B cell (primary cell): ENCODE results near the gene RABGAP1L. TPM values are rescaled to one million over a fixed set of nuclear protein-coding genes. Genes with fewer than 3 reads are reported as not detected.
A peak's percentile ranks its signal among the peaks of the same experiment; 100 is the strongest.

ENCODE experiments used
- ATAC-seq: fragments of 200-7000 bp; cut with Tn5 transposase; one replicate; pipeline ENCODE4 v1.10.0; 2021; ENCODE audit warnings: low read depth, mild to moderate bottlenecking, moderate number of reproducible peaks, moderate library complexity
- CTCF ChIA-PET: fragments of 350-600 bp; sonication (Branson Sonifier 250); formaldehyde crosslinking; loops from one replicate; lab custom pipeline; 2021; ENCODE audit warnings: antibody characterized with exemption, inconsistent platforms; lab: Charles Lee
- POLR2A ChIA-PET: fragments of 350-600 bp; sonication (Branson Sonifier 250); formaldehyde crosslinking; loops from one replicate; lab custom pipeline; 2021; ENCODE audit warnings: antibody characterized with exemption; lab: Charles Lee
- DNase-seq: peaks from one replicate; pipeline ENCODE4 v3.0.0; 2013
- H2AFZ ChIP-seq: 2 replicates; pipeline ENCODE4 v1.6.1; 2012; ENCODE audit warnings: mild to moderate bottlenecking, low read depth, low read length; ENCODE audit not compliant: insufficient read depth, poor library complexity, severe bottlenecking
- H3K27ac ChIP-seq, 2 donors: 1 replicate in 1 of 2; 2 replicates in 1 of 2; pipeline ENCODE4 v1.5.1; 2012 to 2013; ENCODE audit warnings: low read length in 2 of 2, mild to moderate bottlenecking in 2 of 2, moderate library complexity in 1 of 2
- H3K27me3 ChIP-seq, 4 experiments: fragments of 200-600 bp in 1 of 4; sonication (generic) in 1 of 4; replicated peaks in 1 of 4; 1 replicate in 2 of 4; 2 replicates in 2 of 4; pipeline versions ENCODE4 v1.6.1 to v1.7.0; 2013 to 2016; ENCODE audit warnings: low read length in 3 of 4, mild to moderate bottlenecking in 2 of 4, mixed read lengths in 1 of 4, moderate library complexity in 1 of 4; ENCODE audit not compliant: insufficient read depth in 4 of 4, control insufficient read depth in 3 of 4; ENCODE audit errors: control extremely low read depth in 1 of 4
- H3K36me3 ChIP-seq, 2 experiments: replicated peaks in 1 of 2; 1 replicate in 1 of 2; 2 replicates in 1 of 2; pipeline versions ENCODE4 v1.6.1 to v1.7.1; 2013; ENCODE audit warnings: low read length in 1 of 2; ENCODE audit not compliant: insufficient read depth in 2 of 2, control insufficient read depth in 1 of 2; ENCODE audit errors: control extremely low read depth in 1 of 2, extremely low read depth in 1 of 2
- H3K4me1 ChIP-seq, 2 donors: fragments of 200-600 bp in 1 of 2; sonication (generic) in 1 of 2; 1 replicate in 1 of 2; 2 replicates in 1 of 2; pipeline versions ENCODE4 v1.5.1 to v1.6.1; 2013 to 2017; ENCODE audit warnings: low read length in 2 of 2; ENCODE audit not compliant: control insufficient read depth in 2 of 2, insufficient read depth in 2 of 2
- H3K4me2 ChIP-seq: replicated peaks from 2 replicates; pipeline ENCODE3; 2012; ENCODE audit warnings: mild to moderate bottlenecking, low read depth, low read length; ENCODE audit not compliant: poor library complexity, severe bottlenecking
- H3K4me3 ChIP-seq, 5 experiments: fragments of 200-600 bp in 1 of 5; sonication (generic) in 1 of 5; 1 replicate in 3 of 5; 2 replicates in 2 of 5; pipeline versions ENCODE4 v1.5.1 to v1.7.0; 2011 to 2016; ENCODE audit warnings: low read length in 4 of 5, mild to moderate bottlenecking in 4 of 5, low read depth in 2 of 5, control low read depth in 1 of 5, moderate library complexity in 1 of 5; ENCODE audit not compliant: insufficient read depth in 1 of 5; ENCODE audit errors: control extremely low read depth in 1 of 5, extremely low read depth in 1 of 5
- H3K79me2 ChIP-seq: fragments of 200-600 bp; sonication (generic); one replicate; pipeline ENCODE4 v1.6.0; 2016; ENCODE audit warnings: low read length; ENCODE audit not compliant: control insufficient read depth, insufficient read depth
- H3K9ac ChIP-seq: fragments of 200-600 bp; sonication (generic); 2 replicates; pipeline ENCODE4 v1.6.1; 2017; ENCODE audit warnings: mild to moderate bottlenecking, low read length, moderate library complexity
- H3K9me3 ChIP-seq, 3 donors: one replicate each; pipeline versions ENCODE4 v1.6.1 to v1.7.1; 2013; ENCODE audit warnings: low read length in 2 of 3; ENCODE audit not compliant: control insufficient read depth in 2 of 3, insufficient read depth in 1 of 3; ENCODE audit errors: control extremely low read depth in 1 of 3
- H4K20me1 ChIP-seq: 2 replicates; pipeline ENCODE4 v1.6.0; 2012; ENCODE audit warnings: mild to moderate bottlenecking, low read length; ENCODE audit not compliant: insufficient read depth, control insufficient read depth, poor library complexity, severe bottlenecking
- H3K27ac Mint-ChIP-seq: one replicate; pipeline ENCODE4 v1.8.0; 2021; ENCODE audit warnings: mixed read lengths
- H3K27me3 Mint-ChIP-seq: one replicate; pipeline ENCODE4 v1.8.0; 2021; ENCODE audit warnings: mixed read lengths
- H3K4me1 Mint-ChIP-seq: one replicate; pipeline ENCODE4 v1.8.0; 2021; ENCODE audit warnings: mixed read lengths
- H3K4me3 Mint-ChIP-seq: one replicate; pipeline ENCODE4 v1.8.0; 2021; ENCODE audit warnings: mixed read lengths
- H3K9me3 Mint-ChIP-seq: one replicate; pipeline ENCODE4 v1.8.0; 2022; ENCODE audit warnings: mixed read lengths; ENCODE audit not compliant: insufficient read depth
- EZH2 ChIP-seq: IDR thresholded peaks from 2 replicates; pipeline ENCODE4 v1.6.1; 2012; ENCODE audit warnings: borderline replicate concordance, low read depth, mild to moderate bottlenecking, moderate library complexity, low read length; ENCODE audit not compliant: insufficient read depth, poor library complexity, severe bottlenecking
- WGBS: methylation state at CpG from one replicate; pipeline ENCODE4 v1.1.5; 2013; ENCODE audit warnings: missing lambda C conversion rate; ENCODE audit not compliant: insufficient coverage; 5-methylcytosine and 5-hydroxymethylcytosine counted together
- intact Hi-C: fragments of 100-400 bp; cut with micrococcal nuclease; formaldehyde crosslinking; loops from one replicate; pipeline ENCODE4 v1.10.0; 2022
- polyA plus RNA-seq: library from polyadenylated mRNA; depleted of rRNA; stranded (reverse); fragments of >200 nt; gene quantifications from 2 replicates; pipeline ENCODE4 v1.2.3, GENCODE V29; 2012
- total RNA-seq, 2 donors: library from RNA; stranded (reverse); fragments of 120-200 nt in 1 of 2; gene quantifications; 1 replicate in 1 of 2; 2 replicates in 1 of 2; pipeline versions ENCODE4 v1.2.3 to v1.2.4, GENCODE V29; 2013 to 2022
- TF ChIP-seq, protein P1 (sequence below): fragments of 200-600 bp; IDR thresholded peaks from one replicate; pipeline ENCODE4 v1.8.0; 2022; ENCODE audit warnings: antibody characterized with exemption, mild to moderate bottlenecking

Gene RABGAP1L
- total and polyA plus RNA-seq, 2 donors (not counting 1 experiment from before 2014, with no cell fraction given), result 34.9 to 159 TPM

GRCh38 chr1:174999936-175000696 lies 840.8 kb downstream of the RABGAP1L start, which contains the start of gene CACYBP:
TSS of gene CACYBP (plus strand) at chr1:174999947. CDS start at chr1:175000181, 234 bp downstream.
- Histone ChIP-seq H3K27ac (peak within 1 kb of the TSS; percentile 99), H3K9me3 (no peaks in the 10 kb centered on the region), H3K4me2 (peak within 1 kb of the TSS; percentile 91), H4K20me1 (peaks cover 16% of the 10 kb centered on the region), H3K36me3 (peaks cover 1% of the 10 kb centered on the region in 2 experiments), H2AFZ (peak within 1 kb of the TSS; percentile 77), H3K27me3 (no peaks in the 10 kb centered on the region), H3K4me3 (peak within 1 kb of the TSS; percentile 73 to 93 (median 91)), H3K4me1 (peaks cover 22 to 23% of the 10 kb centered on the region in 2 donors), H3K9ac (peak within 1 kb of the TSS; percentile 99), H3K79me2 (peaks cover 52% of the 10 kb centered on the region)
- Mint-ChIP-seq H3K27me3 (no peaks in the 10 kb centered on the region), H3K9me3 (no peaks in the 10 kb centered on the region), H3K4me3 (no peak within 1 kb of the TSS), H3K4me1 (peaks cover 36% of the 10 kb centered on the region), H3K27ac (no peak within 1 kb of the TSS)
- ChIA-PET CTCF (interaction anchor here (0.9 to 4.2 kb wide), 7 partner anchors 14 to 229 kb away, joined by 3 to 22 read pairs (median 12); partner anchors contain the start of gene MRPS14), POLR2A (interaction anchor here (0.8 to 3.3 kb wide), 12 partner anchors 10 to 1133 kb away, joined by 3 to 57 read pairs (median 4); partner anchors contain the start of genes MRPS14 and ZBTB37)
- no peak for ATAC-seq
- intact Hi-C loops, result loop anchor here (1.0 to 10.0 kb wide), 6 partner anchors 23 to 1176 kb away; partner anchors contain the start of genes CENPL, DARS2, MRPS14 and RC3H1
- under 1% methylated on average over 71 of the region's 71 CpGs for WGBS
- DNase-seq, result no peak
- TF ChIP-seq, protein P1, sequence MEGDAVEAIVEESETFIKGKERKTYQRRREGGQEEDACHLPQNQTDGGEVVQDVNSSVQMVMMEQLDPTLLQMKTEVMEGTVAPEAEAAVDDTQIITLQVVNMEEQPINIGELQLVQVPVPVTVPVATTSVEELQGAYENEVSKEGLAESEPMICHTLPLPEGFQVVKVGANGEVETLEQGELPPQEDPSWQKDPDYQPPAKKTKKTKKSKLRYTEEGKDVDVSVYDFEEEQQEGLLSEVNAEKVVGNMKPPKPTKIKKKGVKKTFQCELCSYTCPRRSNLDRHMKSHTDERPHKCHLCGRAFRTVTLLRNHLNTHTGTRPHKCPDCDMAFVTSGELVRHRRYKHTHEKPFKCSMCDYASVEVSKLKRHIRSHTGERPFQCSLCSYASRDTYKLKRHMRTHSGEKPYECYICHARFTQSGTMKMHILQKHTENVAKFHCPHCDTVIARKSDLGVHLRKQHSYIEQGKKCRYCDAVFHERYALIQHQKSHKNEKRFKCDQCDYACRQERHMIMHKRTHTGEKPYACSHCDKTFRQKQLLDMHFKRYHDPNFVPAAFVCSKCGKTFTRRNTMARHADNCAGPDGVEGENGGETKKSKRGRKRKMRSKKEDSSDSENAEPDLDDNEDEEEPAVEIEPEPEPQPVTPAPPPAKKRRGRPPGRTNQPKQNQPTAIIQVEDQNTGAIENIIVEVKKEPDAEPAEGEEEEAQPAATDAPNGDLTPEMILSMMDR, result no peak
- no peak for TF ChIP-seq EZH2
